ENCODE data around the gene LGALS7.
"Not testable (repeated sequence)": the region's sequence is repeated elsewhere in the genome, so short reads cannot be mapped to it uniquely, and the experiment has no call there.

Gene LGALS7

GRCh38 chr19:38773469-38774177 is at the start of gene LGALS7:
TSS of gene LGALS7 (minus strand) at chr19:38773517. CDS start at chr19:38773492, 25 bp downstream.
- no peak for DNase-seq

- not testable (repeated sequence) for DNase-seq
Measured at GRCh38 chr19:38821230-38821825, 48.0 kb upstream of the LGALS7 start.

- no peak for DNase-seq
Measured at GRCh38 chr19:38819231-38819920, 46.1 kb upstream of the LGALS7 start.

GRCh38 chr19:38817081-38817480 is 43.8 kb upstream of the LGALS7 start:
- no peak for DNase-seq

- DNase-seq, result no peak
Measured at GRCh38 chr19:38816131-38816750, 42.9 kb upstream of the LGALS7 start.

- no peak for DNase-seq
Measured at GRCh38 chr19:38815059-38816001, 42.0 kb upstream of the LGALS7 start.

- not testable (repeated sequence) for DNase-seq
Measured at GRCh38 chr19:38813932-38814331, 40.6 kb upstream of the LGALS7 start.

- DNase-seq, result no peak
Measured at GRCh38 chr19:38813323-38813722, 40.0 kb upstream of the LGALS7 start.

- no peak for DNase-seq
Measured at GRCh38 chr19:38812841-38813320, 39.6 kb upstream of the LGALS7 start, which contains the start of gene LGALS4. TSS of gene LGALS4 (minus strand) at chr19:38812945. CDS start at chr19:38812886, 59 bp downstream.

GRCh38 chr19:38812009-38812840 is 38.9 kb upstream of the LGALS7 start:
- DNase-seq, result no peak

GRCh38 chr19:38809592-38810252 is 36.4 kb upstream of the LGALS7 start:
- DNase-seq, result no peak

GRCh38 chr19:38808741-38809140 is 35.4 kb upstream of the LGALS7 start:
- no peak for DNase-seq

GRCh38 chr19:38807374-38808098 is 34.2 kb upstream of the LGALS7 start:
- not testable (repeated sequence) for DNase-seq

- no peak for DNase-seq
Measured at GRCh38 chr19:38806371-38806770, 33.1 kb upstream of the LGALS7 start.

GRCh38 chr19:38805180-38805579 is 31.9 kb upstream of the LGALS7 start:
- DNase-seq, result no peak

GRCh38 chr19:38803543-38803942 is 30.2 kb upstream of the LGALS7 start:
- DNase-seq, result no peak

- DNase-seq, result no peak
Measured at GRCh38 chr19:38801359-38802095, 28.2 kb upstream of the LGALS7 start.

- DNase-seq, result no peak
Measured at GRCh38 chr19:38800577-38801347, 27.4 kb upstream of the LGALS7 start.
